H1 (cell line): ENCODE data around the gene FBLIM1. TPM values are rescaled to one million over a fixed set of nuclear protein-coding genes. Genes with fewer than 3 reads are reported as not detected.

ENCODE experiments used
- CTCF ChIA-PET: fragments of 300-600 bp; sonication (Branson Sonifier 250); formaldehyde crosslinking; loops from one replicate; lab custom pipeline; 2021; ENCODE audit not compliant: partially characterized antibody; lab: Charles Lee
- POLR2A ChIA-PET: fragments of 300-600 bp; sonication (Branson Sonifier 250); formaldehyde crosslinking; loops from one replicate; lab custom pipeline; 2021; ENCODE audit warnings: inconsistent platforms; ENCODE audit not compliant: partially characterized antibody; lab: Charles Lee
- DNase-seq, 2 experiments: peaks; one replicate each; pipeline versions ENCODE4 v3.0.0 to v3.0.0-alpha.2; 2010 to 2022; ENCODE audit warnings: low spot score in 2 of 2, low read depth in 1 of 2, mixed read lengths in 1 of 2
- FAIRE-seq: peaks from 2 replicates; lab custom pipeline; 2011; peaks lifted over from hg19 to GRCh38; lab: Jason Lieb, UNC
- H2AFZ ChIP-seq: 2 replicates; pipeline ENCODE4 v1.8.1; 2012; ENCODE audit warnings: low read length, inconsistent platforms
- H2AK5ac ChIP-seq: 2 replicates; pipeline ENCODE4 v1.6.1; 2013; ENCODE audit warnings: low read depth, low read length
- H2BK120ac ChIP-seq: replicated peaks from 2 replicates; pipeline ENCODE3; 2013; ENCODE audit warnings: low read depth, low read length, inconsistent platforms
- H2BK12ac ChIP-seq: 2 replicates; pipeline ENCODE4 v1.6.1; 2013; ENCODE audit warnings: low read depth, low read length
- H2BK15ac ChIP-seq: 2 replicates; pipeline ENCODE4 v1.6.1; 2013; ENCODE audit warnings: low read length
- H2BK20ac ChIP-seq: 2 replicates; pipeline ENCODE4 v1.6.1; 2013; ENCODE audit warnings: low read length
- H2BK5ac ChIP-seq: 2 replicates; pipeline ENCODE4 v1.6.1; 2013; ENCODE audit warnings: low read depth, low read length
- H3K14ac ChIP-seq: 2 replicates; pipeline ENCODE4 v1.6.1; 2013; ENCODE audit warnings: inconsistent platforms; ENCODE audit not compliant: insufficient read length
- H3K18ac ChIP-seq: 2 replicates; pipeline ENCODE4 v1.6.1; 2013; ENCODE audit warnings: low read length; ENCODE audit errors: extremely low read depth
- H3K23ac ChIP-seq: 2 replicates; pipeline ENCODE4 v1.6.1; 2013; ENCODE audit warnings: inconsistent platforms; ENCODE audit not compliant: insufficient read length
- H3K23me2 ChIP-seq: 2 replicates; pipeline ENCODE4 v1.6.1; 2013; ENCODE audit warnings: low read depth, low read length
- H3K27ac ChIP-seq: 2 replicates; pipeline ENCODE4 v1.6.1; 2011; ENCODE audit warnings: low read depth, low read length, inconsistent platforms
- H3K27me3 ChIP-seq, 4 experiments: replicated peaks in 1 of 4; 1 replicate in 1 of 4; 2 replicates in 3 of 4; pipeline versions ENCODE4 v1.6.1 to v1.8.1; 2011 to 2013; ENCODE audit warnings: low read length in 3 of 4, mild to moderate bottlenecking in 3 of 4, inconsistent platforms in 2 of 4, mixed read lengths in 2 of 4, moderate library complexity in 1 of 4; ENCODE audit not compliant: control insufficient read depth in 3 of 4, insufficient read depth in 3 of 4; ENCODE audit errors: extremely low read depth in 1 of 4
- H3K36me3 ChIP-seq, 4 experiments: 2 replicates each; pipeline versions ENCODE4 v1.6.1 to v1.8.1; 2011 to 2013; ENCODE audit warnings: mild to moderate bottlenecking in 4 of 4, low read length in 3 of 4, moderate library complexity in 2 of 4, control low read depth in 1 of 4, inconsistent platforms in 1 of 4; ENCODE audit not compliant: insufficient read depth in 4 of 4, control insufficient read depth in 2 of 4
- H3K4ac ChIP-seq: replicated peaks from 2 replicates; pipeline ENCODE3; 2013; ENCODE audit warnings: low read length, low read depth, mixed read lengths, inconsistent platforms; ENCODE audit not compliant: insufficient read length
- H3K4me1 ChIP-seq, 4 experiments: replicated peaks in 1 of 4; 1 replicate in 1 of 4; 2 replicates in 3 of 4; pipeline versions ENCODE4 v1.6.1 to v1.8.1; 2011 to 2013; ENCODE audit warnings: low read length in 3 of 4, inconsistent platforms in 2 of 4, mixed read lengths in 1 of 4; ENCODE audit not compliant: insufficient read depth in 4 of 4, control insufficient read depth in 3 of 4
- H3K4me2 ChIP-seq, 2 experiments: 2 replicates each; pipeline versions ENCODE4 v1.6.1 to v1.8.1; 2011 to 2013; ENCODE audit warnings: low read depth in 2 of 2, low read length in 2 of 2, control low read depth in 1 of 2, inconsistent platforms in 1 of 2, mild to moderate bottlenecking in 1 of 2; ENCODE audit not compliant: insufficient read depth in 1 of 2
- H3K4me3 ChIP-seq, 4 experiments: fragments of 200-600, 300-600 bp in 1 of 4; sonication (generic), shearing (Covaris generic), sonication (Bioruptor Twin) in 1 of 4; 2 replicates each; pipeline versions ENCODE4 v1.5.1 to v1.8.1; 2011 to 2016; ENCODE audit warnings: low read length in 4 of 4, low read depth in 3 of 4, control low read depth in 2 of 4, inconsistent platforms in 2 of 4, mild to moderate bottlenecking in 2 of 4, mixed read lengths in 1 of 4, moderate library complexity in 1 of 4; ENCODE audit not compliant: insufficient read depth in 2 of 4; ENCODE audit errors: extremely low read depth in 1 of 4
- H3K56ac ChIP-seq: replicated peaks from 2 replicates; pipeline ENCODE3; 2013; ENCODE audit warnings: low read depth, mild to moderate bottlenecking, mixed read lengths, low read length, inconsistent platforms; ENCODE audit not compliant: insufficient read length
- H3K79me1 ChIP-seq: 2 replicates; pipeline ENCODE4 v1.6.1; 2013; ENCODE audit warnings: low read depth, low read length, control low read depth
- H3K79me2 ChIP-seq, 2 experiments: 2 replicates each; pipeline versions ENCODE4 v1.6.1 to v1.8.1; 2012 to 2013; ENCODE audit warnings: low read length in 2 of 2, mild to moderate bottlenecking in 2 of 2, inconsistent platforms in 1 of 2; ENCODE audit not compliant: insufficient read depth in 2 of 2, control insufficient read depth in 1 of 2
- H3K9ac ChIP-seq, 4 experiments: replicated peaks in 1 of 4; 1 replicate in 1 of 4; 2 replicates in 3 of 4; pipeline versions ENCODE4 v1.6.1 to v1.8.1; 2011 to 2013; ENCODE audit warnings: low read depth in 3 of 4, low read length in 3 of 4, control low read depth in 2 of 4, mild to moderate bottlenecking in 2 of 4, moderate library complexity in 2 of 4, inconsistent platforms in 1 of 4; ENCODE audit errors: extremely low read depth in 1 of 4
- H3K9me3 ChIP-seq, 2 experiments: 2 replicates each; pipeline versions ENCODE4 v1.6.1 to v1.8.1; 2012 to 2013; ENCODE audit warnings: mild to moderate bottlenecking in 2 of 2, moderate library complexity in 2 of 2, control low read depth in 1 of 2, inconsistent platforms in 1 of 2, low read depth in 1 of 2, low read length in 1 of 2, mixed read lengths in 1 of 2; ENCODE audit not compliant: insufficient read depth in 2 of 2
- H4K20me1 ChIP-seq, 2 experiments: replicated peaks in 1 of 2; 2 replicates each; pipeline versions ENCODE3 to v1.8.1; 2011 to 2013; ENCODE audit warnings: inconsistent platforms in 2 of 2, low read length in 2 of 2, mild to moderate bottlenecking in 1 of 2; ENCODE audit not compliant: insufficient read depth in 2 of 2, control insufficient read depth in 1 of 2
- H4K5ac ChIP-seq: 2 replicates; pipeline ENCODE4 v1.6.1; 2013; ENCODE audit warnings: low read length, low read depth, mixed read lengths, inconsistent platforms; ENCODE audit not compliant: insufficient read length
- H4K8ac ChIP-seq: 2 replicates; pipeline ENCODE4 v1.8.0; 2013; ENCODE audit warnings: mild to moderate bottlenecking, moderate library complexity, low read length, inconsistent platforms; ENCODE audit not compliant: insufficient read depth; ENCODE audit errors: extremely low read depth
- H4K91ac ChIP-seq: replicated peaks from 2 replicates; pipeline ENCODE3; 2013; ENCODE audit warnings: low read length, mixed read lengths, inconsistent platforms; ENCODE audit not compliant: insufficient read length
- ASH2L ChIP-seq: fragments of 200-600, 300-600 bp; sonication (generic); IDR thresholded peaks from one replicate; pipeline ENCODE4 v1.7.1; 2017; ENCODE audit warnings: low read length
- SUZ12 ChIP-seq: fragments of 200-600 bp; sonication (generic); IDR thresholded peaks from 2 replicates; pipeline ENCODE4 v1.6.1; 2012; ENCODE audit warnings: mild to moderate bottlenecking, inconsistent platforms, low read length, moderate library complexity, mixed read lengths
- USF2 ChIP-seq: IDR thresholded peaks from 2 replicates; pipeline ENCODE4 v1.6.1; 2011; ENCODE audit warnings: low read length, improper control_type of control experiment
- WGBS, 2 experiments: shearing (Covaris generic) in 1 of 2; methylation state at CpG; one replicate each; pipeline versions ENCODE4 v1.1.6 to v1.1.7; 2013 to 2015; ENCODE audit warnings: low lambda C conversion rate in 2 of 2, mixed read lengths in 2 of 2, inconsistent platforms in 1 of 2, low coverage in 1 of 2, missing lambda C conversion rate in 1 of 2; ENCODE audit not compliant: insufficient replicate concordance in 2 of 2, insufficient coverage in 1 of 2, insufficient read length in 1 of 2; ENCODE audit errors: extremely low coverage in 1 of 2, missing lambda C conversion rate in 1 of 2; 5-methylcytosine and 5-hydroxymethylcytosine counted together
- polyA plus RNA-seq, 7 experiments: library from polyadenylated mRNA; depleted of rRNA in 3 of 7; stranded (reverse) in 5 of 7; unstranded in 2 of 7; fragments of >200 nt in 5 of 7; fragments of 200-250 nt in 2 of 7; gene quantifications; 1 replicate in 5 of 7; 2 replicates in 1 of 7; 4 replicates in 1 of 7; pipeline versions ENCODE4 v1.2.1 to v1.2.3, GENCODE V29; 2011 to 2013; ENCODE audit warnings: missing spikeins in 2 of 7, mixed read lengths in 2 of 7
- total RNA-seq: library from RNA; stranded (reverse); fragmentation: NEBNext Ultra II Directional; extraction: Animal tissue kit (Norgen Biotek cat#: 25700); gene quantifications from 2 replicates; pipeline ENCODE4 v1.2.1, GENCODE V29; 2021

Gene FBLIM1
- total and polyA plus RNA-seq, 2 of the 8 experiments (the other 6 are each of a cell fraction or from before 2014, with no cell fraction given) = 66.6 to 66.7 TPM

- no peak overlapping the region for H2AK5ac ChIP-seq
- peak overlapping the region; percentile 91 for H4K8ac ChIP-seq
- H2AFZ ChIP-seq = no peak overlapping the region
- ChIA-PET POLR2A (interaction anchor here (0.8 kb wide), 1 partner anchor 13 kb away, joined by 5 read pairs; no protein-coding TSS in a partner anchor), CTCF (interaction anchor here (1.5 kb wide), 1 partner anchor 48 kb away, joined by 5 read pairs; no protein-coding TSS in a partner anchor)
- peak overlapping the region; percentile 13; the same call in 1 of the 2 replicates for H2BK5ac ChIP-seq
- no peak overlapping the region for H2BK120ac ChIP-seq
- no peak overlapping the region for H3K56ac ChIP-seq
- no peak overlapping the region for H3K4me2 ChIP-seq
- 94% methylated on average over 30 of the region's 30 CpGs; no CpG with 5 or more reads in 1 of the 2 experiments for WGBS, 2 experiments
- peak overlapping the region; percentile 29 for H2BK15ac ChIP-seq
- no peak overlapping the region for H3K4ac ChIP-seq
- H4K5ac ChIP-seq = no peak overlapping the region
- no peaks in the 10 kb centered on the region for H4K20me1 ChIP-seq
- H3K23me2 ChIP-seq = no peaks in the 10 kb centered on the region; the same call in 1 of the 2 replicates
- no peak overlapping the region for H4K91ac ChIP-seq
- H3K27ac ChIP-seq = no peak overlapping the region
- H3K18ac ChIP-seq = no peak overlapping the region; the same call in 1 of the 2 replicates
- FAIRE-seq (no peak), DNase-seq (no peak)
- no peak overlapping the region for H2BK20ac ChIP-seq
- no peaks in the 10 kb centered on the region for H3K36me3 ChIP-seq
- no peak for TF ChIP-seq USF2
- no peak for TF ChIP-seq ASH2L
- no peak for TF ChIP-seq SUZ12
- 0 out of 2 replicates have a peak overlapping the region, but pooled peaks have one; percentile 33 for H2BK12ac ChIP-seq
- no peak overlapping the region for H3K4me3 ChIP-seq
- no peak overlapping the region for H3K9ac ChIP-seq
- H3K79me2 ChIP-seq = no peaks in the 10 kb centered on the region
- H3K4me1 ChIP-seq = peaks cover 0 to 13% (median 6%) of the 10 kb centered on the region in 4 experiments; a peak in 6 of 7 replicates
- no peaks in the 10 kb centered on the region for H3K79me1 ChIP-seq
- H3K9me3 ChIP-seq = no peaks in the 10 kb centered on the region
- H3K23ac ChIP-seq = no peak overlapping the region
- no peaks in the 10 kb centered on the region for H3K27me3 ChIP-seq
- H3K14ac ChIP-seq = no peak overlapping the region
Observed at GRCh38 chr1:15744122-15744679, 14.4 kb upstream of the FBLIM1 start.
